GM18499 (cell line): ENCODE data around the gene TNFRSF1A.

Experiments used
- ATAC-seq: cut with Tn5 transposase; IDR thresholded peaks from one replicate; pipeline ENCODE4 v1.9.1; 2021; ENCODE audit warnings: moderate number of reproducible peaks; ENCODE audit not compliant: insufficient read depth, unreplicated experiment

TNFRSF1A gene

GRCh38 chr12:6284273-6284672 is 57.6 kb downstream of the TNFRSF1A start:
- no peak for ATAC-seq

- ATAC-seq: no peak
Observed at GRCh38 chr12:6282453-6282840, 59.4 kb downstream of the TNFRSF1A start.

- ATAC-seq: no peak
Observed at GRCh38 chr12:6281081-6281809, 60.6 kb downstream of the TNFRSF1A start.

- no peak for ATAC-seq
Observed at GRCh38 chr12:6280672-6281071, 61.2 kb downstream of the TNFRSF1A start.

GRCh38 chr12:6280053-6280469 is 61.8 kb downstream of the TNFRSF1A start:
- ATAC-seq: no peak

- no peak for ATAC-seq
Observed at GRCh38 chr12:6279631-6280030, 62.2 kb downstream of the TNFRSF1A start.

- ATAC-seq: no peak
Observed at GRCh38 chr12:6279256-6279628, 62.6 kb downstream of the TNFRSF1A start.
